Measurements from ENCODE around the gene BUB3.

BUB3 gene

DNA sequence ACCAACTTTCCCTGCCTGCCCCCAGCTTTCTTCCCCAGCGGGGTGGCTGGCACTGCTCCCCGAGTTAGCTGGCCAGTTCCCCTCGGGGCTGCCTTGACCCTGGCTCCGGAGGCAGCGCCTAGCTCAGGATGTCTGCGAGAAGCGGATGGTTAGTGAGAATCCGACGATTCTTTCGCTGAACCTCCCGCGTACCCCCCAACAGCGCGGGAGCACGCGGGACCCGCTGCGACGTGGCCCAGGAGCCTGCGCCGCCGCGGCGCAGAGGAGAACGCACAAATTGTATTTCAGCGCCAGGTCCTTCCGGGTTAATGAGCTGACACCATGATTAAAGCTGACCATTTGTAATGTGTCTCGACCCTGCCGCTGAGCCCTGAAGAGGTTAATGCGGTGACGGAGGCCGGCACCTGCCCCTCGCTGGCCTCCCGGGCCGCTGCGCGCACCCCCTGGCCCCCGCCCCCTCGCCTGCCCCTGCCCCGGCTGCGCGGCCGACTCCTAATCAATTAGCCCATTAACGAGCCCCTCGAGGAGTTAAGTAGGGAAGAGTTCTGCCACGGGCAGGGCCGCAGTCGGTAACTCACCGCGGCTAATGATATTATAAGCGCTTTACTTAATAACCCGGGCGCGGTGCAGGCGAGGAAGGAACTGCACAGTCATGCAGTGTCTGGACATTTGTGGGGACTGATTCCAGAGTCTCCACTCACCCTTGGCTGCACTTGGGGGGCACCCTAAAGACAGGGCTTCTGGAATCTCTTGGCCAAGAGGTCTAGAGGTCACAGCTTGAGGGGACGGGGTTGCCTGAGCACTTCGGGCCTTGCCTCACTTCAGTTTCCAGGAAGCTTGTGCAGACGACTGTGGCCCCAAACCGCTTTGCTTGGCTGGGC, 7.9 kb upstream of the BUB3 start:
- no peak for TF ChIP-seq ZNF274 (IDR thresholded peaks at IDR 0.05; ENCODE audit: low read depth, low read length)
- no peak overlapping the region for H3K4me3 ChIP-seq (ENCODE audit: low read length)

DNA sequence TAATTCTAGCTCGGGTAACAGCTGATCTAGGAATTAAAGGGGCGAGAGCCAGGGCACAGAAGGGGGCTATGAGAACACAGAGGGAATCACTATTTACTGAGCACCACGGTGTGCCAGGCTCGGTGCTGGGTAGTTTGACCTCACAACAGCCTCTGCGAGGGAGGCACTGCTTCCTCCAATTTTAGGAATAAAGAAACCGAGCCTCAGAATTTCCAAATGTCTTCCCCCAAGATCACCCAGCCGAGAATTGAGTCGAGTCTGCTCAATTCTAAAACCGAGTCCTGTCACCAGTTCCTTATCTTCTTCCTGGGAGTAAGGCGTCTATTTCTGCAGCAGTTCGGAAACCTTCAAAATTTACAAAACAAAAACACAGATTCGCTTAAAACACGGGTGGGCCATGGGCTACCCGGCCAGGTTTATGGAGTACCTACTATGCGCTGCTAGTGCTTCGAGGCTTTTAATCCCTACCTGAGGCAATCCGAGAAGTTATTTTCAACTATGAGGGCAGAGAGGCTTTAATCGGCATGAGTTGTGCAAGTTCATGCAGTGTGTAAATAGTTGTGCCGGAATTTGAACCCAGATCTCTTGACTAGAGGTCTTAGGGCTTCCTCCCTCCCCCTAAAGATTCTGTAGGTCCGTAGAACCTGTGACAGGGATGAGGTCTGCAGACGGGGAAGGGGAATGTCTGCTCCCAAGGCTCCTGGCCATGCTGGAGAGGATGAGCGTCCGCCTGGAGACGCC, 7.1 kb upstream of the BUB3 start:
- no peak overlapping the region for H3K4me3 ChIP-seq (ENCODE audit: low read length)
- TF ChIP-seq ZNF274 (IDR thresholded peaks at IDR 0.05; ENCODE audit: low read depth, low read length), result no peak

DNA sequence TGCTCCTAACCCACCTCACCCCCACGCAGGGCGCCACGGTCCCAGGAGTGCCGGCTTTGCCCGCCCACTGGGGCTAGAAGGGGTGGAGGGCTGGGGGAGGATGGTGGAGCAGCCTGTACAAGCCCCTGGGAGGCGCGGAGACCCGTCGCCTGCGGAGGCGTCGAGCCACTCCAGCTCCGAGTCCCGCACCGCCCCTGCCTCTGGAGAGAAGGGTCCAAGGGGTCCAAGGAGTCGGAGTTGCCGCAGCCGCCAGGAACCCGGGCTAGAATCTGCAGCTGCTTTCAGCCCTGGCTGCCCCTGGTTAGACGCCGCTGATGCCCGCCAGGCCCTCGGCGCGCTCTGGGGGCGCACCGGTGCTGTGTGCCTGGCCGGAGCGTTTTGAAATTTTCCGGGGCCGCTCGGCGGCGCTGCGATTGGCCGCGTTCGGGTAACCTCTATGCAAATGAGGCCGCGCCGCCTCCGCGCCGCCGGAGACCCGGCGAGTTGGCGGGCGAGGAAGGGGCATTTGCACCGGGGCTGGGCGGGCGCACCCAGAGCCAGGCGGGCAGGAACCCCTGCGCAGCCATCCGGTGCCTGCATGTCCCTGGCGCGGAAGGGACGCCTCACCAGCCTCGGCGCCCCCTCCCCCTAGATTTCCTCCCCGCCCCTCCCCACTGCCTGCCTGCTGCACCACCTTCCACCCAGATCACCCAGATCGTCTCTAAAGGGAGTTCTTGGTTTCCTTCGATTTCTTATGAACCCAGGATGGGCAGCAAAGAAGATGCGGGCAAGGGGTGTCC, 6.4 kb upstream of the BUB3 start, which contains the start of gene HMX2:
Gene HMX2, plus strand, starts transcription at position 502 of the 779 bp plus-strand sequence. Its CDS starts 243 bp downstream, at position 745.
- TF ChIP-seq ZNF274 (IDR thresholded peaks at IDR 0.05; ENCODE audit: low read depth, low read length), result no peak
- peak within 1 kb of the TSS; percentile 9; the same call in 1 of the 2 replicates for H3K4me3 ChIP-seq (ENCODE audit: low read length)

DNA sequence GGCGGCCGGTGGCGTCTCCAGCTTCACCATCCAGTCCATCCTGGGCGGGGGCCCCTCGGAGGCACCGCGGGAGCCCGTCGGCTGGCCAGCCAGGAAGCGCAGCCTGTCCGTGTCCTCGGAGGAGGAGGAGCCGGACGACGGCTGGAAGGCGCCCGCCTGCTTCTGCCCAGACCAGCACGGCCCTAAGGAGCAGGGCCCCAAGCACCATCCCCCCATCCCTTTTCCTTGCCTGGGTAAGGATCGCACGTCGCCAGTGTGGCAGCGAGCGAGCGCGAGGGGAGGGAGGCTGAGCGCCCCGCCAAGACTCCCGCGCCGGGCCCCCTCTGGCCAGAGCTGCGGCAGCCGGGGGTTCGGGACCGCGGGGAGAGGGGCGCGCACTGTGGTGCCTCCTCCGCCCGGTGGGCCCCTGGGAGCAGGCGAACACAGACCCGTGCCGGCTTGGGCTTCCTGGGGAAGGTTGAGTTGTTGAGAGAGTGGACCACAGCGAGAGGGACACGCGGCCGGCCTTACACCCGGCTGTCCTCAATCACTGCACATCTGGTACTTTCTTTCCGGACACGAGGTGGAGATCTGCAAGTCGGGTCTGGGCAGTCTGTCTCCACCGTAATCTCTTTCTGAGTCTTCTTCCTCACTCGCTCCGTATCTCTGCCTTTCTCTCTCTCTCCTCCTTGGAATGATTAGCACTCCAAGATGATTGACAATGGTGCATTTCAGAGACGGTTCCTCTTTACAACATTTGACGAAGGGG, 5.6 kb upstream of the BUB3 start:
- TF ChIP-seq ZNF274 (IDR thresholded peaks at IDR 0.05; ENCODE audit: low read depth, low read length), result no peak
- peak overlapping the region; percentile 9; the same call in 1 of the 2 replicates for H3K4me3 ChIP-seq (ENCODE audit: low read length)

DNA sequence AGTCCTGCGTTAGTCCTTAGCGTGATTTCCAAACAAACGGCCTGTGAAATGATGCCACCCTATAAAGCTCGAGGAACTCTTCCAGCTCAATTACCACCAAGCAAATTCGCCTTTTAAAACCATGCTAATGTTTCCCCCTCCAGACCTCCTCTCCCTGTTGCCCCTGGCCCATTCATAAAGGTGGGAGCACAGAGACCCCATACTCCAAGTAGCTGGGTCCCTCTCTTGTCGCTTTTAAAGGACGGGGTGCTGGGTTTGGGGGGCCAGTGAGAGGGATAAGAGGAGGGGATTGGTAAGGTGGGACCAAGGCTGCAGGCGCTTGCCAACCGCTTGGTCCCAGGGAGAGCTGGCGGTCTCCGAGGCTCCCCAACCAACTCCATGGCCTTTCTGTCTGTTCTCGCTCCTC, 5.0 kb upstream of the BUB3 start:
- TF ChIP-seq ZNF274 (IDR thresholded peaks at IDR 0.05; ENCODE audit: low read depth, low read length), result no peak
- H3K4me3 ChIP-seq (ENCODE audit: low read length), result peak overlapping the region; percentile 41; the same call in 1 of the 2 replicates

DNA sequence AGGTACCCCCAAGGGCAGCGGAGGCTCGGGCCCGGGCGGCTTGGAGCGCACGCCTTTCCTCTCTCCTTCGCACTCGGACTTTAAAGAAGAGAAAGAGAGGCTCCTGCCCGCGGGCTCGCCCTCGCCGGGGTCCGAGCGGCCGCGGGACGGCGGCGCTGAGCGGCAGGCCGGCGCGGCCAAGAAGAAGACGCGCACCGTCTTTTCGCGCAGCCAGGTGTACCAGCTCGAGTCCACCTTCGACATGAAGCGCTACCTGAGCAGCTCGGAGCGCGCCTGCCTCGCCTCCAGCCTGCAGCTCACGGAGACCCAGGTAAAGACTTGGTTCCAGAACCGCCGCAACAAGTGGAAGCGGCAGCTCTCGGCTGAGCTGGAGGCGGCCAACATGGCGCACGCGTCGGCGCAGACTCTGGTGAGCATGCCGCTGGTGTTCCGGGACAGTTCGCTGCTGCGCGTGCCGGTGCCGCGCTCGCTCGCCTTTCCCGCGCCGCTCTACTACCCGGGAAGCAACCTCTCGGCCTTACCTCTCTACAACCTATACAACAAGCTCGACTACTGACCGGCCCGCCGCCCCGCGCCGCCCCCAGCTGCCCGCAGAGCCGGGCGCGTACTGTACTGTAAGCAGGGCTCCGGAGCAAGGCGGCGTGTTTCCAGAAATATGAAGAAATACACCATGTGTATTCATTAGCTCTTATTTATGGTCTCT, 4.5 kb upstream of the BUB3 start:
- peak overlapping the region; percentile 41; the same call in 1 of the 2 replicates for H3K4me3 ChIP-seq (ENCODE audit: low read length)
- TF ChIP-seq ZNF274 (IDR thresholded peaks at IDR 0.05; ENCODE audit: low read depth, low read length), result no peak

DNA sequence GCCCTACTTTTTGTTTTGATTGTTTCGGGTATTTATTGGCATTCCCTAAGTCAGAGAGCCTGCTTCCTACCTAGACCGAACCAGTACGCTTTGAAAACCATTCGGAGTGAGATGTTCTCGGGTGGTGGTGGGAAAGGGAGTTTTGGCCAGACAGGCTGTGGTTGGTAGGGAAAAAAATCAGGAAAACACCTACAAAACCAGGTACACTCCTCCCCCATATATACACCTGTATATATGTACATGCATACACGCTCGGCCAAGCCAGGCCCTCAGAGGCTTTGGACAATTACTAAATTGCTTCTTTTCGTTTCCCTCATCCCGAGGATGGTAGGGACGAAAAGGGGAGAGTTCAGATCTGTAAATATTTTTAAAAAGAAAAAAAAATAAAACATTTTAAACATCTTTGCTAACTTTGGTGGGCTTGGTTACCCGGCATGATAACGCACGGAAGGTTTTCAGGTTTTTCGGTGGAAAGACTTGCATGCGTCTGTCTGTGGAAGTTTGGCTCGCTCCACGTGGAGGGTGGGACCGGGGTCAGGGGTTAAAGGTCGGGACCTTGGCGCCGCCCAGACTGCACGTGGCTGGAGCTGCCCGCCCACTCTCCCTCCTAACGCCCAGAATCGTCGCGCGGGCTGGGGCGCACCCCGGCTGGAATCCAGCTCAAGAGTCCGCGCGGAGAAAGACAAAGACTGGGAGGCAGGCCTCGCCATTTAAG, 3.8 kb upstream of the BUB3 start:
- TF ChIP-seq ZNF274 (IDR thresholded peaks at IDR 0.05; ENCODE audit: low read depth, low read length), result no peak
- peak overlapping the region; percentile 41; the same call in 1 of the 2 replicates for H3K4me3 ChIP-seq (ENCODE audit: low read length)

DNA sequence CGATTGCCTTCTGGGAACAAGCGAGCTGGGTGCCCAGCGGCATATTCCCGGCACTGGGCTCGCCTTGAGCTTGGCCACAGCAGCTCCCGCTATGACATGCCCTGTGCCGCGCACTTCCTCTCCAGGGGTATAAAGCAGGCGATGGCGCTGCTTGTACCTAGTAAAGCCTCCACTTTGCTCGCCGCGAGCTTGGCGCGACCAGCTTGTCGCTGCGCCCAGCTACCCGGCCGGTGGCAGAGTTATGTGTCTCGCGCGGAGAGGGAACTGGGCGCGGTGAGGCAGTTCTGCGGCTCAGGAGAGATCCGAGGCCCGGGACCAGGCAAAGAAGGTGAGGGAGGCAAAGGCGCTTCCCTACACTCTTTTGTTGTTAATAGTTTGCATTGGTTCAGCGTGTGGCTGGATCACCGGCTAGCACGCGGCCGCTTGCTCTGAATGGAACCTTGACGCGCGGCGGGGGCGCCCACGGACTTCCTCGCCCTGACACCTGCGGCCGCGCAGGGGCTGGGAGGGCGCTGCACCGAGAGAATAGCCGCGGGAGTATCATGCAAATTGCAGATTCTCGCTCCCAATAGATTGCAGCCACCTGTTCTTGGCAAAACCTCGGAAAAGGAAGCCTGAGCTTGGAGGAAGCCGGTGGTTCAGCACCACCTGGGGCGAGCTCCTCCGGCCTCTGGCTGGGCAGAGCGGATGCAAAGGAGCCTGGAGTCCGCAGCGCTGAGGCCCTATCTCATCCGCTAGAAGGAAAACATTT, 3.0 kb upstream of the BUB3 start:
- no peak for TF ChIP-seq ZNF274 (IDR thresholded peaks at IDR 0.05; ENCODE audit: low read depth, low read length)
- peak overlapping the region; percentile 0; the same call in 1 of the 2 replicates for H3K4me3 ChIP-seq (ENCODE audit: low read length)

DNA sequence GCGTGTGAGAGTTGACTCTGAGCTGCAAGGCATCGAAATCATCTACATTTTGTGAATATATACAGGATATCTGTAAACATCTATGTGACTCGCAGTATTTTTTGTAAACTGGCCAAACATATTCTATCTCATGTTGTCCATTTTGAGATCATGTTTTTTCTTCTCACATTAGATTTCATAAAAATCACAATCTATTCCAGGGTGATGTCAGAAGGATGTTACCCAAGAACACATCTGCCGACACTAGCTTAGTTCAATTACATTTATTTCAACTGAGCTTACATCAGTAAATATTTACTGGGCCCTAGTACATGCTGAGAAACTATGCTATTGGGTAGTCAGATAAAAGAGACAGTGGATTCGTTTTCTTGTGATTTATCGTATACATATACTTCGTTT, 2.5 kb upstream of the BUB3 start:
- H3K4me3 ChIP-seq (ENCODE audit: low read length), result no peak overlapping the region; the same call in 1 of the 2 replicates
- no peak for TF ChIP-seq ZNF274 (IDR thresholded peaks at IDR 0.05; ENCODE audit: low read depth, low read length)

DNA sequence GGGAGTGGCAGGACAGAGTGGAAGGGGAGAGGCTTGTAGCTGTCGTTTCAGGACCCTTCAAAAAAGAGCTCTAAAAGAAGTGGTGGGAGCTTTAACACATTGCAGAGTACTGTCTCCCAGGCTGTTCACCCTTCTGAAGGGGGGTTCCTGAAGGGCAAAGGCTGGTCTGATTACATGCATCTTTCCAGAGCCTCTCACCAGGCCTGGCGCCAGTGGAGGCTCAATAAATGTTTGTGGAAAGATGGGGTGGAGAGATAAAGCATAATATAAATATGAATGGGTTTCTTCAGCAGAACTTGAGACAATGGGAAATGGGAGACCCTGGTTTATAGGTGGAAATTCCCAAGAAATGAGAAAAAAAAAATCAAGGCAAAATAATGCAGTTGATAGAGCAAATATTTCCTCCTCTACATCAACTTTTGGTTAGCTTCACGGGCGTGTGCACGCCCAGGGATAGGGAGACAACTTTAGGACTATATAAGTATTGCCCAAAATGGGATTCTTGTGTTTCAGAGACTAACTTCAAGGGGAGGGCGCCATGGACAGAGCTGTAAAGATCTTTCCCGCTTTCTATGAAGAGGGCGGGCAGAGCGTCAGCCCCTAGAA, 613 bp upstream of the BUB3 start:
- no peak overlapping the region for H3K4me3 ChIP-seq (ENCODE audit: low read length)
- TF ChIP-seq ZNF274 (IDR thresholded peaks at IDR 0.05; ENCODE audit: low read depth, low read length), result no peak
